Measurements from ENCODE around the gene EFEMP1.

Gene EFEMP1

GRCh38 chr2:55883829-55884228 lies 39.8 kb downstream of the EFEMP1 start:
- Histone ChIP-seq H3K36me3 (ENCODE audit: insufficient read depth, low read length) (no peaks in the 10 kb centered on the region), H3K4me3 (ENCODE audit: low read length) (no peak overlapping the region), H3K27me3 (ENCODE audit: insufficient read depth, low read length) (no peaks in the 10 kb centered on the region), H3K4me1 (ENCODE audit: insufficient read depth, low read length) (no peaks in the 10 kb centered on the region), H3K9me3 (ENCODE audit: low read length) (no peaks in the 10 kb centered on the region), H2AFZ (ENCODE audit: low read depth, low read length) (no peak overlapping the region)

- Histone ChIP-seq H3K4me1 (ENCODE audit: insufficient read depth, low read length) (no peaks in the 10 kb centered on the region), H3K27me3 (ENCODE audit: insufficient read depth, low read length) (no peaks in the 10 kb centered on the region), H3K9me3 (ENCODE audit: low read length) (no peaks in the 10 kb centered on the region), H2AFZ (ENCODE audit: low read depth, low read length) (no peak overlapping the region), H3K36me3 (ENCODE audit: insufficient read depth, low read length) (no peaks in the 10 kb centered on the region), H3K4me3 (ENCODE audit: low read length) (no peak overlapping the region)
Measured at GRCh38 chr2:55883357-55883756, 40.2 kb downstream of the EFEMP1 start.

- Histone ChIP-seq H3K9me3 (ENCODE audit: low read length) (no peaks in the 10 kb centered on the region), H3K4me3 (ENCODE audit: low read length) (no peak overlapping the region), H3K36me3 (ENCODE audit: insufficient read depth, low read length) (no peaks in the 10 kb centered on the region), H3K27me3 (ENCODE audit: insufficient read depth, low read length) (no peaks in the 10 kb centered on the region), H3K4me1 (ENCODE audit: insufficient read depth, low read length) (no peaks in the 10 kb centered on the region), H2AFZ (ENCODE audit: low read depth, low read length) (no peak overlapping the region)
Measured at GRCh38 chr2:55882954-55883353, 40.6 kb downstream of the EFEMP1 start.

DNA sequence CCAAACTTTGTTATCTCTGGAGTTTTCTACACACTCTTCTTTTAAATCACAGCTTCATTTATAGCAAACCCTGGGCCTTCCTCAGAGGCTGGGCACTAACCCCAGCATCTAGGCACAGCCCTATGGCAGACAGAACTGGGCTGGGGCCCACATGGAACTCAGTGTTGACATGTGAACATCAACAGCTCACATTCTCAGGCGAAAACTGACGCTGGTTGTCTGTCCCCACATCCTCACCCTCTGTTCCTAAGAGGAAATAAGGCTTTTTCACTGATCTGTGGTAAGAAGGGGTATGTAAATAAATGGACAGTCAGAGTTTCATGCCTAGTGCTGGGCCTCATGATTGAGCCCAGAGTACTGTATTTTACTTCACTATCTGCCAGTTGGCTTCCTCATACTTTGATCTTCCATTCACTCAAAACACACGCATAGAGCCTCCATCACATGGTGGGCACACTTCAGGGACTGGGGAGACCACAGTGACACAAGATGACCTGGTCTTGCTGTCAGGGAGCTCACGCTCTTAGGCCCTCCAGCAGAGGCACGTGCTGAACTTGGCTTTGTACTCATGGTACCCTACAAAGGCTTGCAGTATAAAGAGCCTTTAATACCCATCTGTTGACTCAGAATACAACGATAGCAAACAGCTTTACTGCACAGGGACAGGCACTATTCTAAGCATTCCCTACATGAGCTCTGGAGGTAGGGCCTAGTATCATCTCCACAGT lies 43.0 kb downstream of the EFEMP1 start:
- Histone ChIP-seq H3K36me3 (ENCODE audit: insufficient read depth, low read length) (no peaks in the 10 kb centered on the region), H3K4me3 (ENCODE audit: low read length) (no peak overlapping the region), H3K9me3 (ENCODE audit: low read length) (no peaks in the 10 kb centered on the region), H3K27me3 (ENCODE audit: insufficient read depth, low read length) (no peaks in the 10 kb centered on the region), H3K4me1 (ENCODE audit: insufficient read depth, low read length) (peaks cover 5% of the 10 kb centered on the region), H2AFZ (ENCODE audit: low read depth, low read length) (no peak overlapping the region)

- no peaks in the 10 kb centered on the region for H3K36me3 ChIP-seq (ENCODE audit: insufficient read depth, low read length)
- peaks cover 5% of the 10 kb centered on the region for H3K4me1 ChIP-seq (ENCODE audit: insufficient read depth, low read length)
- no peaks in the 10 kb centered on the region for H3K27me3 ChIP-seq (ENCODE audit: insufficient read depth, low read length)
- no peaks in the 10 kb centered on the region for H3K9me3 ChIP-seq (ENCODE audit: low read length)
- no peak overlapping the region for H2AFZ ChIP-seq (ENCODE audit: low read depth, low read length)
- no peak overlapping the region for H3K4me3 ChIP-seq (ENCODE audit: low read length)
Measured at GRCh38 chr2:55879976-55880375, 43.6 kb downstream of the EFEMP1 start.

DNA sequence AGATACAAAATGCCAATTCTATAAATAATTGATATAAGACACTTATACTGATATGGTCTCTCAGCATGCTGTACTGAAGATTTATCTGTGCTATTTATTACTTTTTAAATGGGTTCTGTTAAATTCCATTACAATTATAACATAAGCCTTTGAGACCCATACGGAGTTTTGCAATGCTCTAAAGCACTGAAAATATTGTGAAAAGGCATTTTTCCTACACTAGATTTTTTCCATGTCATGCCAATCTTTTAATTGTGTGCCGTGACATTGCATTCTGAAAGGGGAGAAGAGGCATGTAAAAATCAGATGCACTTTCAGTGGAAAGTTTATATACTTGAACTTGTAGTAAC lies 46.5 kb downstream of the EFEMP1 start:
- no peak overlapping the region for H2AFZ ChIP-seq (ENCODE audit: low read depth, low read length)
- no peak overlapping the region for H3K4me3 ChIP-seq (ENCODE audit: low read length)
- H3K36me3 ChIP-seq (ENCODE audit: insufficient read depth, low read length), result no peaks in the 10 kb centered on the region
- no peaks in the 10 kb centered on the region for H3K27me3 ChIP-seq (ENCODE audit: insufficient read depth, low read length)
- peaks cover 5% of the 10 kb centered on the region for H3K4me1 ChIP-seq (ENCODE audit: insufficient read depth, low read length)
- H3K9me3 ChIP-seq (ENCODE audit: low read length), result no peaks in the 10 kb centered on the region

- no peaks in the 10 kb centered on the region for H3K9me3 ChIP-seq (ENCODE audit: low read length)
- no peaks in the 10 kb centered on the region for H3K27me3 ChIP-seq (ENCODE audit: insufficient read depth, low read length)
- H3K4me1 ChIP-seq (ENCODE audit: insufficient read depth, low read length), result peaks cover 5% of the 10 kb centered on the region
- no peaks in the 10 kb centered on the region for H3K36me3 ChIP-seq (ENCODE audit: insufficient read depth, low read length)
- no peak overlapping the region for H3K4me3 ChIP-seq (ENCODE audit: low read length)
- no peak overlapping the region for H2AFZ ChIP-seq (ENCODE audit: low read depth, low read length)
Measured at GRCh38 chr2:55876429-55877086, 47.0 kb downstream of the EFEMP1 start.

- H3K4me1 ChIP-seq (ENCODE audit: insufficient read depth, low read length), result peaks cover 5% of the 10 kb centered on the region
- no peaks in the 10 kb centered on the region for H3K36me3 ChIP-seq (ENCODE audit: insufficient read depth, low read length)
Measured at GRCh38 chr2:55875434-55876135, 48.0 kb downstream of the EFEMP1 start.

DNA sequence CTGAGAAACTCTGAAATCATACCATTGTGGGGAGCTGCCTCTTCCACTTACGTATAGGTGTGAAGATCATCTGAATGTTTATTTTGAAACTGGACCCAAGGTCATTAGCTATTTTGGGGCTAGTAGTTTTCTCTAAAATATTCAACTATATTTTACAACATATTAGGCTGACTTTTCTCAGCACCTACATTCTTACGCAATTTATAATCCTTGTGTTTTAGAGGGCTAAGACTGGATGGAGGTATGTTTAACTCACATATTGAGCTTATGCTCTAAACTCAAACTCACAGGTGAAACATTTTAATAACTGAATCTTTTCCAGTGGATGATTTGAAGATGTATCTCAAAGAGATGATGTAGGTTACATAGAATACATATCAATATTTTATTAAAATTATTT lies 49.2 kb downstream of the EFEMP1 start:
- peaks cover 5% of the 10 kb centered on the region for H3K4me1 ChIP-seq (ENCODE audit: insufficient read depth, low read length)
- no peaks in the 10 kb centered on the region for H3K36me3 ChIP-seq (ENCODE audit: insufficient read depth, low read length)
- H3K27me3 ChIP-seq (ENCODE audit: insufficient read depth, low read length), result no peaks in the 10 kb centered on the region
- no peak overlapping the region for H3K4me3 ChIP-seq (ENCODE audit: low read length)
- H2AFZ ChIP-seq (ENCODE audit: low read depth, low read length), result no peak overlapping the region
- H3K9me3 ChIP-seq (ENCODE audit: low read length), result no peaks in the 10 kb centered on the region

More at GRCh38 chr2:55875434-55876135, 48.0 kb downstream of the EFEMP1 start:
- no peaks in the 10 kb centered on the region for H3K9me3 ChIP-seq (ENCODE audit: low read length)
- H3K4me3 ChIP-seq (ENCODE audit: low read length), result no peak overlapping the region
- no peak overlapping the region for H2AFZ ChIP-seq (ENCODE audit: low read depth, low read length)
- no peaks in the 10 kb centered on the region for H3K27me3 ChIP-seq (ENCODE audit: insufficient read depth, low read length)

DNA sequence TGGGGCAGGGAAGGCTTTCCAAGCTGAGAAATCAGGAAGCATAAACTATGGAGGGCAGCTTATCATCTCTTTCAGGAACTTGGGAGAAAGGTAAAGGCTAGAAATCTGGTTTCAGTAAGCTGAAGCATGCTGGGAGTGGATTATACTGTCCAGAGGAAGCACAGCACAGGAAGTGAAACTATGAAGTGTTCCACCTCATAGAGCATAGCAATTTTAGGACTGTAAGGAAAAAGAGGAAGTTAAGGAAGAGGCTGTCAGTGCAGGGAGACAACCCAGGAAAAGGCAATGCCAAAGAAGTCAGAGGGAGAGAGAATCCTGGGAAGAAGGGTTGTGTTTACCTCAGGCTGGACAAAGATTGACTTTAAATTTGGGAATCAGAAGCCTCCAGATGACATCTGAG lies 51.9 kb downstream of the EFEMP1 start:
- H3K27me3 ChIP-seq (ENCODE audit: insufficient read depth, low read length), result no peaks in the 10 kb centered on the region
- no peaks in the 10 kb centered on the region for H3K36me3 ChIP-seq (ENCODE audit: insufficient read depth, low read length)
- no peaks in the 10 kb centered on the region for H3K9me3 ChIP-seq (ENCODE audit: low read length)
- no peak overlapping the region for H3K4me3 ChIP-seq (ENCODE audit: low read length)
- H3K4me1 ChIP-seq (ENCODE audit: insufficient read depth, low read length), result peaks cover 5% of the 10 kb centered on the region
- H2AFZ ChIP-seq (ENCODE audit: low read depth, low read length), result no peak overlapping the region

DNA sequence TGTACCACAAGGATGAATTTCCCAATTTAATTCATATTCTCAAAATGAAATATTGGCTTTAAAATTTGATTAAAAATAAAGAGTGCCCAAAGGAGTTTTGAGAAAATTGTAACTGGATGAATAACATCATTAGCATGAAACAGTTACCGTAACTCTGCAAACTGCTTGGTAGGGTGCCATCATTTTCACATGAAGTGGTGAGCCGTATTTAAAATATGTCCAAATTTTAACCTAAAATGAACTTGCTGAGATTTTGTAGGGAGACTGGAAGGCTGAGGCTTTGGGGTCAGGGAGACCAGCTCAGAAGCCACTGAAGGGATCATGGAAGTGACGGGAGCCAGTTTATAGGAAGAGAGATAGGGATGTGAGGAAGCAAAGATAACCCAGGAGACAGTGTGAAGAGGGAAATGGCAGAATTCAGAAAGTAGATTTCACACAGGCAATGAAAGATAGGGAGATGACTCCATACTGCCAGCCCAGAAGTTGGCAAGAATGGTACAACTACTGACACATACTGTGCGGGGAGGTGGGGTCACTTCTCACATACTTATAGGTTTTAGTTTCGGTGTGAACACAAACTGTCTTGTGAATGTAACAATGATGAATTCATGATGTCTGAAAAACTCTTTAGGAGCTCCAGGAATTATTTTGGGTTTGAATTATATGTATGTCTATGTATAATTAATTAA lies 53.8 kb downstream of the EFEMP1 start:
- Histone ChIP-seq H3K36me3 (ENCODE audit: insufficient read depth, low read length) (no peaks in the 10 kb centered on the region), H3K4me3 (ENCODE audit: low read length) (no peak overlapping the region), H3K27me3 (ENCODE audit: insufficient read depth, low read length) (no peaks in the 10 kb centered on the region), H3K9me3 (ENCODE audit: low read length) (no peaks in the 10 kb centered on the region), H2AFZ (ENCODE audit: low read depth, low read length) (no peak overlapping the region), H3K4me1 (ENCODE audit: insufficient read depth, low read length) (no peaks in the 10 kb centered on the region)

DNA sequence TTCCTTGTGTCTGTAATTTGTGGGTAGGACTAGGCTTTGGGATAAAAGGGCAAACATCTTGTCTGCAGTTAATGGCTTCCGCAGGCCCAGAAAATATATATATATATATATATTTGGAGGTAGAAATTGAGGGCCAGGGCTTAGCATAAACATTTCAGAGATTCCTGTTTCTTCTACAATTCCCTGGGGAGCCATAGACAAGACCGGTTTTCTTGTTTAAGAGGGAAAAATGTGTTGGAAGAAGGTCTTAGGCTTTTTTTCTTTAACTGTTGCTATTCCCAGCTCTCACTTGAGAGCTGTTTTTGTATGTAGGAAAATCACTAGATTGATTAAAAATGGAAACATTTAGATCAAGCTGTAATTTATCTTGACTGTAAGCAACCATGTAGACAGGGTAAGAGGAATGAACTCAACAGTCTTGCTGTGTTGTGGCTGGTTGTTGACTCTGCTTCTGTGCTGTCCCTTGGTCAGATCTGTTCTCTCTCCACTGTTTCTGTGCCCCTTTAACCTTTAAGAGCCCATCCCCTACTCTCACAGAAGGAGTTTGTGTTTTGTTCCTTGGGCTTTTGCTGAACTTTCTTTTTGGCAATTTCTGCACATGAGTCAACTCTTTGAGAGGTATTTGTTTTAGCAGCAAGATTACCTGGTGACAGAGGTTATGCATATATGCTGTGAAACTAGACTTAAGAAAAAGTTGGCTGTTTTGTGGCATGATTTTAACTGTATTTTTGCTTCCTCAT lies 58.3 kb downstream of the EFEMP1 start:
- Histone ChIP-seq H3K9me3 (ENCODE audit: low read length) (no peaks in the 10 kb centered on the region), H3K4me1 (ENCODE audit: insufficient read depth, low read length) (no peaks in the 10 kb centered on the region), H3K36me3 (ENCODE audit: insufficient read depth, low read length) (no peaks in the 10 kb centered on the region), H3K27me3 (ENCODE audit: insufficient read depth, low read length) (no peaks in the 10 kb centered on the region), H3K4me3 (ENCODE audit: low read length) (no peak overlapping the region), H2AFZ (ENCODE audit: low read depth, low read length) (no peak overlapping the region)

Measured in neuron (in vitro differentiated cells).